HepG2 (cell line): ENCODE data around the gene WDR62. TPM values are rescaled to one million over a fixed set of nuclear protein-coding genes. Genes with fewer than 3 reads are reported as not detected.

ENCODE experiments used
- ATAC-seq: fragments of 200-7000 bp; cut with Tn5 transposase; 3 replicates; pipeline ENCODE4 v1.9.1; 2020; ENCODE audit warnings: mild to moderate bottlenecking, moderate library complexity
- BruUV-seq: library from RNA; stranded (reverse); fragments of 400-500 nt; replicated peaks from 2 replicates; lab custom pipeline; 2021; lab: Mats Ljungman, UMichigan
- CTCF ChIA-PET: fragments of 300-600 bp; formaldehyde crosslinking; extraction: SDS; loops from one replicate; lab custom pipeline; 2021; ENCODE audit warnings: low total read pairs, inconsistent platforms, low intra/inter-chr PET ratio; lab: Yijun Ruan, JAX
- POLR2A ChIA-PET: fragments of 350-600 bp; sonication (Branson Sonifier 250); formaldehyde crosslinking; loops from one replicate; lab custom pipeline; 2020; ENCODE audit warnings: antibody characterized with exemption, inconsistent platforms; lab: Yijun Ruan, JAX
- DNase-seq: peaks from one replicate; pipeline ENCODE4 v3.0.0-alpha.2; 2015; ENCODE audit warnings: low spot score
- FAIRE-seq: peaks from 3 replicates; lab custom pipeline; 2011; peaks lifted over from hg19 to GRCh38; lab: Jason Lieb, UNC
- H2AFZ ChIP-seq: one replicate; pipeline ENCODE4 v1.6.1; 2011; ENCODE audit warnings: low read length, inconsistent platforms
- H3K27ac ChIP-seq: fragments of 300-600 bp; 3 replicates; pipeline ENCODE4 v1.8.0; 2011; ENCODE audit warnings: mixed run types, mild to moderate bottlenecking, mixed read lengths, low read length, inconsistent platforms; ENCODE audit not compliant: insufficient read depth; ENCODE audit errors: extremely low read length
- H3K27me3 ChIP-seq, 2 experiments: fragments of 200-600 bp in 1 of 2; 2 replicates in 1 of 2; 3 replicates in 1 of 2; pipeline versions ENCODE4 v1.6.0 to v1.8.0; 2011; ENCODE audit warnings: low read length in 2 of 2, mild to moderate bottlenecking in 2 of 2, moderate library complexity in 2 of 2, inconsistent platforms in 1 of 2; ENCODE audit not compliant: insufficient read depth in 2 of 2, control insufficient read depth in 1 of 2
- H3K36me3 ChIP-seq, 2 experiments: fragments of 200-600 bp in 1 of 2; replicated peaks in 1 of 2; 2 replicates in 1 of 2; 3 replicates in 1 of 2; pipeline versions ENCODE4 v1.5.1 to v1.8.0; 2011; ENCODE audit warnings: low read length in 2 of 2, inconsistent platforms in 1 of 2; ENCODE audit not compliant: insufficient read depth in 2 of 2, control insufficient read depth in 1 of 2
- H3K4me1 ChIP-seq: 2 replicates; pipeline ENCODE4 v1.5.1; 2012; ENCODE audit warnings: low read length, inconsistent platforms; ENCODE audit not compliant: insufficient read depth
- H3K4me2 ChIP-seq: 2 replicates; pipeline ENCODE4 v1.6.0; 2011; ENCODE audit warnings: low read depth, low read length, inconsistent platforms
- H3K4me3 ChIP-seq, 3 experiments: fragments of 200-600 bp in 1 of 3; sonication (generic), shearing (Covaris generic) in 1 of 3; replicated peaks in 1 of 3; 2 replicates each; pipeline ENCODE4 v1.5.1; 2011 to 2016; ENCODE audit warnings: low read length in 3 of 3, inconsistent platforms in 2 of 3, low read depth in 2 of 3, mild to moderate bottlenecking in 2 of 3, control low read depth in 1 of 3, mixed read lengths in 1 of 3; ENCODE audit not compliant: insufficient read depth in 1 of 3
- H3K79me2 ChIP-seq: one replicate; pipeline ENCODE4 v1.6.1; 2011; ENCODE audit warnings: low read length, inconsistent platforms; ENCODE audit not compliant: insufficient read depth
- H3K9ac ChIP-seq: 2 replicates; pipeline ENCODE4 v1.6.0; 2011; ENCODE audit warnings: mild to moderate bottlenecking, low read depth, low read length, inconsistent platforms; ENCODE audit not compliant: insufficient read depth
- H3K9me3 ChIP-seq: 2 replicates; pipeline ENCODE4 v1.5.1; 2012; ENCODE audit warnings: mild to moderate bottlenecking, low read length
- H4K20me1 ChIP-seq: 2 replicates; pipeline ENCODE4 v1.6.0; 2011; ENCODE audit warnings: inconsistent platforms, mild to moderate bottlenecking, low read length, moderate library complexity; ENCODE audit not compliant: insufficient read depth
- AHR ChIP-seq: IDR thresholded peaks from 2 replicates; pipeline ENCODE4 v1.6.1; 2018; ENCODE audit warnings: missing genetic modification reagents, missing compliant biosample characterization
- CCDC6 ChIP-seq: sonication (generic); formaldehyde crosslinking; IDR thresholded peaks from 2 replicates; pipeline ENCODE4 v1.8.1; 2022; ENCODE audit warnings: mild to moderate bottlenecking, missing genetic modification reagents, moderate library complexity
- GMEB1 ChIP-seq: sonication (generic); formaldehyde crosslinking; IDR thresholded peaks from 2 replicates; pipeline ENCODE4 v1.5.1; 2020; ENCODE audit warnings: missing genetic modification reagents, mild to moderate bottlenecking, borderline replicate concordance
- MBD4 ChIP-seq: IDR thresholded peaks from 2 replicates; pipeline ENCODE4 v1.6.1; 2012; ENCODE audit warnings: low read length, inconsistent platforms, borderline replicate concordance
- MNT ChIP-seq: fragments of 450-650 bp; IDR thresholded peaks from 2 replicates; pipeline ENCODE4 v1.6.1; 2016
- PCBP1 ChIP-seq: fragments of 200-400 bp; formaldehyde crosslinking; IDR thresholded peaks from 2 replicates; pipeline ENCODE4 v1.6.1; 2017; ENCODE audit warnings: mild to moderate bottlenecking, low read depth, low read length, borderline replicate concordance
- RARA ChIP-seq: IDR thresholded peaks from 2 replicates; pipeline ENCODE4 v1.6.1; 2016; ENCODE audit warnings: missing genetic modification reagents, missing compliant biosample characterization
- SALL1 ChIP-seq: sonication (generic); formaldehyde crosslinking; IDR thresholded peaks from 2 replicates; pipeline ENCODE4 v1.8.0; 2022; ENCODE audit warnings: mild to moderate bottlenecking, missing genetic modification reagents
- TBX2 ChIP-seq: sonication (generic); formaldehyde crosslinking; IDR thresholded peaks from 2 replicates; pipeline ENCODE4 v1.5.0; 2020; ENCODE audit warnings: missing genetic modification reagents, mild to moderate bottlenecking, borderline replicate concordance
- TCF12 ChIP-seq, 2 experiments: fragments of 450-650 bp in 1 of 2; sonication (generic) in 1 of 2; formaldehyde crosslinking in 1 of 2; IDR thresholded peaks; 2 replicates each; pipeline versions ENCODE4 v1.6.1 to v1.8.0; 2017 to 2022; ENCODE audit warnings: antibody characterized with exemption in 1 of 2, mild to moderate bottlenecking in 1 of 2, missing genetic modification reagents in 1 of 2, moderate library complexity in 1 of 2
- U2AF2 ChIP-seq: fragments of 200-400 bp; formaldehyde crosslinking; IDR thresholded peaks from 2 replicates; pipeline ENCODE4 v1.6.1; 2017; ENCODE audit warnings: low read depth, mild to moderate bottlenecking, low read length
- USF2 ChIP-seq, 2 experiments: sonication (generic) in 1 of 2; formaldehyde crosslinking in 1 of 2; IDR thresholded peaks; 2 replicates each; pipeline versions ENCODE4 v1.5.1 to v1.6.1; 2011 to 2020; ENCODE audit warnings: borderline replicate concordance in 1 of 2, low read depth in 1 of 2, low read length in 1 of 2, mild to moderate bottlenecking in 1 of 2, missing genetic modification reagents in 1 of 2, moderate library complexity in 1 of 2
- ZBTB1 ChIP-seq: sonication (generic); formaldehyde crosslinking; IDR thresholded peaks from 2 replicates; pipeline ENCODE4 v1.4.0; 2020; ENCODE audit warnings: missing genetic modification reagents, borderline replicate concordance
- ZNF331 ChIP-seq: sonication (generic); formaldehyde crosslinking; IDR thresholded peaks from 2 replicates; pipeline ENCODE4 v1.4.0; 2020; ENCODE audit warnings: missing genetic modification reagents
- ZNF546 ChIP-seq: sonication (generic); formaldehyde crosslinking; conservative IDR thresholded peaks from 2 replicates; pipeline ENCODE4 v1.8.1; 2023; ENCODE audit warnings: mild to moderate bottlenecking, missing genetic modification reagents
- ZNF737 ChIP-seq: sonication (generic); formaldehyde crosslinking; IDR thresholded peaks from 2 replicates; pipeline ENCODE4 v1.5.0; 2020; ENCODE audit warnings: missing genetic modification reagents, mild to moderate bottlenecking, borderline replicate concordance
- ZNF747 ChIP-seq: sonication (generic); formaldehyde crosslinking; IDR thresholded peaks from 2 replicates; pipeline ENCODE4 v1.8.1; 2023; ENCODE audit warnings: missing genetic modification reagents, mild to moderate bottlenecking, borderline replicate concordance
- WGBS: methylation state at CpG from one replicate; pipeline ENCODE4 v1.1.6; 2017; ENCODE audit warnings: low lambda C conversion rate; 5-methylcytosine and 5-hydroxymethylcytosine counted together
- in situ Hi-C: cut with HindIII; loops from 2 replicates; pipeline ENCODE4 v1.10.0; 2017; ENCODE audit warnings: low pct_unique_long_range_greater_than_20kb; ENCODE audit not compliant: extremely low pct_ligation_motif_present
- intact Hi-C: fragments of 100-400 bp; cut with micrococcal nuclease; formaldehyde crosslinking; loops from one replicate; pipeline ENCODE4 v1.10.0; 2022; ENCODE audit not compliant: unreplicated experiment
- polyA plus RNA-seq, 8 experiments: library from polyadenylated mRNA; depleted of rRNA in 3 of 8; stranded (reverse) in 7 of 8; unstranded in 1 of 8; fragments of >200 nt; fragmentation: Illumina TruSeq in 4 of 8; extraction: Trizol in 4 of 8; gene quantifications; 2 replicates each; pipeline versions ENCODE4 v1.2.1 to v1.2.3, GENCODE V29; 2011 to 2016; ENCODE audit warnings: low read depth in 4 of 8, missing spikeins in 1 of 8, mixed read lengths in 1 of 8; ENCODE audit not compliant: insufficient read depth in 1 of 8
- total RNA-seq, 5 experiments: library from RNA; depleted of rRNA; stranded (reverse); fragments of >200 nt; fragmentation: Illumina TruSeq; extraction: Trizol; gene quantifications; 2 replicates each; pipeline ENCODE4 v1.2.3, GENCODE V29; 2016; ENCODE audit warnings: low read depth in 1 of 5
- TF ChIP-seq, protein P1 (sequence below): sonication (generic); formaldehyde crosslinking; IDR thresholded peaks from 2 replicates; pipeline ENCODE4 v1.8.1; 2023; ENCODE audit warnings: mild to moderate bottlenecking, missing genetic modification reagents, borderline replicate concordance

The WDR62 gene
- total and polyA plus RNA-seq, 2 of the 13 experiments (the other 11 are each of a cell fraction or from before 2014, with no cell fraction given): 5.8 to 12.5 TPM

DNA sequence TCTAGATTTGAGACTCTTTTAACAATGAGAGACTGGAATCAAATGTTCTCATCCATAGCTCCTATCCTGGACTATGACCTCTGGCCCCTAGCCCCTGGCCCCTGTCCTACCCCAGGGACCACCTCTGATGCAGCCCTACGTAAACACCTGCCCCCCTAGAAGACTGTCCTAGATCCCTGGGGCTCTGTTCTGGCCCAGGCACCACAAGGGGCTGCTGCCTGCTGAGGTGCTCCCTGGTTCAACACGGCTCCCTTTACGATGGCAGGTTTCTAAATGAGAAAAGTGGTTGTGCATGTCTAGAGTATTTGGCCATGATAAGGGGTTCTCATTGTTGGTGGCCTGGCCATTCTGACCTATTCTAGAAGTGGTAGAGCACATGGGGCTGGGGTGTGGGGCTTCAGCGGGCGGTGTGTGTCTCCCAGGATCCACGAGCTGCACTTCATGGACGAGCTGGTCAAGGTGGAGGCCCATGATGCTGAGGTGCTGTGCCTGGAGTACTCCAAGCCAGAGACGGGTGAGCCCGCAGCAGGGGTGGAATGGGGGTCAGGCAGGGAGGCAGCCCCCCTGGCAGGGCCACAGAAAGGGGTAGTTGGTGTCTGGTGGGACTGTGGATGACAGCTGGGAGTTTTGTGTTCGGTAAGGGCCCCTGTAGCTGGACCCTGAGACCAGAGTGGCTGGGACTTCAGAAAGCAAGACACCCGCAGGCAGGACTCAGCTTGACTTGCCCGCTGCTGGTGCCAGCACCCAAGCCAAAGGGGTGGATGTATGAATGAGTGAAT, 29.7 kb downstream of the WDR62 start:
- in situ Hi-C loops (no loop called here), intact Hi-C loops (no loop called here)
- Histone ChIP-seq H4K20me1 (no peaks in the 10 kb centered on the region), H3K27me3 (no peaks in the 10 kb centered on the region), H3K9ac (no peak overlapping the region), H3K4me1 (peaks cover 4% of the 10 kb centered on the region), H2AFZ (no peak overlapping the region), H3K9me3 (no peaks in the 10 kb centered on the region), H3K36me3 (peaks cover 20 to 58% of the 10 kb centered on the region in 2 experiments), H3K27ac (no peak overlapping the region), H3K79me2 (no peaks in the 10 kb centered on the region), H3K4me2 (no peak overlapping the region), H3K4me3 (no peak overlapping the region)
- POLR2A ChIA-PET: no interaction called here
- no TSS peak for BruUV-seq
- 93% methylated on average over 4 of the region's 12 CpGs for WGBS
- no peak for ATAC-seq
- FAIRE-seq: no peak
- DNase-seq: no peak
- CTCF ChIA-PET: no interaction called here
- TF ChIP-seq GMEB1 (CRISPR knock-in tag) (no peak), ZNF737 (CRISPR knock-in tag) (no peak), RARA (CRISPR knock-in tag) (no peak), TCF12 (IDR thresholded peaks at IDR 0.05) (no peak), TCF12 (CRISPR knock-in tag; IDR thresholded peaks at IDR 0.05) (no peak), U2AF2 (no peak), ZNF331 (CRISPR knock-in tag) (no peak), ZNF546 (CRISPR knock-in tag) (no peak), MBD4 (no peak), ZNF747 (CRISPR knock-in tag) (no peak), CCDC6 (CRISPR knock-in tag) (no peak), USF2 (IDR thresholded peaks at IDR 0.05; ENCODE audit: low read depth, low read length) (no peak), USF2 (CRISPR knock-in tag; IDR thresholded peaks at IDR 0.05; ENCODE audit: borderline replicate concordance) (no peak), ZBTB1 (CRISPR knock-in tag) (no peak), AHR (CRISPR knock-in tag) (no peak), PCBP1 (no peak), MNT (no peak), SALL1 (CRISPR knock-in tag) (no peak), TBX2 (CRISPR knock-in tag) (no peak)
- TF ChIP-seq, protein P1, sequence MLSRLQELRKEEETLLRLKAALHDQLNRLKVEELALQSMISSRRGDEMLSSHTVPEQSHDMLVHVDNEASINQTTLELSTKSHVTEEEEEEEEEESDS: no peak
